Retina (tissue), 1 donor: ENCODE data around the gene MTG1.
"Not testable (repeated sequence)": the region's sequence is repeated elsewhere in the genome, so short reads cannot be mapped to it uniquely, and the experiment has no call there.

Source experiments
- DNase-seq: peaks from one replicate; pipeline ENCODE4 v3.0.0-alpha.2; 2016

The MTG1 gene

GRCh38 chr10:133401981-133402725, 8.2 kb downstream of the MTG1 start:
- DNase-seq, result no peak

GRCh38 chr10:133403359-133403758, 9.4 kb downstream of the MTG1 start:
- DNase-seq, result no peak

- DNase-seq, result no peak
These were observed 9.8 kb downstream of the MTG1 start for GRCh38 chr10:133403784-133404183.

GRCh38 chr10:133405272-133405671, 11.3 kb downstream of the MTG1 start:
- DNase-seq, result no peak

GRCh38 chr10:133405844-133406527, 12.0 kb downstream of the MTG1 start:
- DNase-seq, result no peak

GRCh38 chr10:133411523-133412380, 17.8 kb downstream of the MTG1 start:
- DNase-seq, result no peak

GRCh38 chr10:133412381-133412711, 18.4 kb downstream of the MTG1 start:
- no peak for DNase-seq

- not testable (repeated sequence) for DNase-seq
These were observed 20.4 kb downstream of the MTG1 start for GRCh38 chr10:133414401-133414800.

- DNase-seq, result no peak
These were observed 21.8 kb downstream of the MTG1 start for GRCh38 chr10:133415752-133416151.

GRCh38 chr10:133418289-133418993, 24.5 kb downstream of the MTG1 start:
- no peak for DNase-seq

- no peak for DNase-seq
These were observed 25.4 kb downstream of the MTG1 start for GRCh38 chr10:133419211-133419950.

GRCh38 chr10:133420028-133420427, 26.1 kb downstream of the MTG1 start:
- no peak for DNase-seq

GRCh38 chr10:133420579-133420978, 26.6 kb downstream of the MTG1 start:
- no peak for DNase-seq

- DNase-seq, result no peak
These were observed 27.6 kb downstream of the MTG1 start for GRCh38 chr10:133421336-133422222.

- no peak for DNase-seq
These were observed 28.4 kb downstream of the MTG1 start for GRCh38 chr10:133422223-133422806.

- peak; percentile 38 for DNase-seq
These were observed 29.1 kb downstream of the MTG1 start for GRCh38 chr10:133422807-133423771.

GRCh38 chr10:133424102-133424501, 30.1 kb downstream of the MTG1 start:
- DNase-seq, result not testable (repeated sequence)

GRCh38 chr10:133424601-133425000, 30.6 kb downstream of the MTG1 start, which contains the start of gene SPRN:
SPRN (minus strand) TSS chr10:133424625; CDS start chr10:133423681, 944 bp downstream.
- not testable (repeated sequence) for DNase-seq

- DNase-seq, result not testable (repeated sequence)
These were observed 35.6 kb downstream of the MTG1 start for GRCh38 chr10:133429571-133429970.
